ENCODE data around the gene CLDN4.
"Not testable (repeated sequence)": the region's sequence is repeated elsewhere in the genome, so short reads cannot be mapped to it uniquely, and the experiment has no call there.

Gene CLDN4

GRCh38 chr7:73834626-73835191 is 3.9 kb downstream of the CLDN4 start:
- H3K23ac ChIP-seq (ENCODE audit: low read length), result no peak overlapping the region
- H4K12ac ChIP-seq (ENCODE audit: low read depth, low read length), result no peak overlapping the region

GRCh38 chr7:73837167-73837566 is 6.4 kb downstream of the CLDN4 start:
- H3K4me1 ChIP-seq (ENCODE audit: control insufficient read depth in 1 of 2, insufficient read depth in 2 of 2, low read length in 2 of 2), result peaks cover 29 to 31% of the 10 kb centered on the region in 2 experiments
- not testable (repeated sequence) for H3K23ac ChIP-seq (ENCODE audit: low read length); H3K4me3 ChIP-seq (ENCODE audit: low read depth, low read length); H3K18ac ChIP-seq (ENCODE audit: low read length); H3K14ac ChIP-seq (ENCODE audit: low read length); H3K9ac ChIP-seq (ENCODE audit: low read length); H2AK5ac ChIP-seq (ENCODE audit: low read length); H4K8ac ChIP-seq (ENCODE audit: low read depth, low read length); H4K91ac ChIP-seq (ENCODE audit: low read depth, low read length); H2BK120ac ChIP-seq (ENCODE audit: insufficient read depth, low read length, poor library complexity); H3K9me3 ChIP-seq (ENCODE audit: insufficient read depth, low read depth, low read length); H3K79me2 ChIP-seq (ENCODE audit: control insufficient read depth, insufficient read depth, low read length, poor library complexity); DNase-seq; H2BK5ac ChIP-seq (ENCODE audit: low read depth, low read length, poor library complexity); H3K36me3 ChIP-seq (ENCODE audit: control insufficient read depth in 1 of 2, insufficient read depth in 2 of 2, low read length in 2 of 2); H3K27ac ChIP-seq (ENCODE audit: low read depth, low read length); H4K12ac ChIP-seq (ENCODE audit: low read depth, low read length); H3K4ac ChIP-seq (ENCODE audit: low read depth, low read length); H2BK12ac ChIP-seq (ENCODE audit: low read length); H3K27me3 ChIP-seq (ENCODE audit: insufficient read depth, low read length); H3K4me2 ChIP-seq (ENCODE audit: low read length); H2AFZ ChIP-seq (ENCODE audit: insufficient read depth, low read length, poor library complexity)
- peaks cover 15% of the 10 kb centered on the region for H3K79me1 ChIP-seq (ENCODE audit: low read length)

More at GRCh38 chr7:73834626-73835191, 3.9 kb downstream of the CLDN4 start:
- Histone ChIP-seq H3K4me2 (ENCODE audit: low read length) (no peak overlapping the region), H3K79me2 (ENCODE audit: control insufficient read depth, insufficient read depth, low read length, poor library complexity) (peaks cover 23% of the 10 kb centered on the region), H2BK120ac (ENCODE audit: insufficient read depth, low read length, poor library complexity) (no peak overlapping the region), H3K79me1 (ENCODE audit: low read length) (peaks cover 30% of the 10 kb centered on the region), H4K8ac (ENCODE audit: low read depth, low read length) (no peak overlapping the region), H3K27me3 (ENCODE audit: insufficient read depth, low read length) (no peaks in the 10 kb centered on the region), H3K9me3 (ENCODE audit: insufficient read depth, low read depth, low read length) (peaks cover 5% of the 10 kb centered on the region), H4K91ac (ENCODE audit: low read depth, low read length) (no peak overlapping the region), H3K4me1 (ENCODE audit: control insufficient read depth in 1 of 2, insufficient read depth in 2 of 2, low read length in 2 of 2) (peaks cover 31 to 46% of the 10 kb centered on the region in 2 experiments), H3K9ac (ENCODE audit: low read length) (no peak overlapping the region), H3K14ac (ENCODE audit: low read length) (no peak overlapping the region), H3K27ac (ENCODE audit: low read depth, low read length) (no peak overlapping the region), H2AFZ (ENCODE audit: insufficient read depth, low read length, poor library complexity) (no peak overlapping the region), H3K4ac (ENCODE audit: low read depth, low read length) (no peak overlapping the region), H3K4me3 (ENCODE audit: low read depth, low read length) (no peak overlapping the region), H2AK5ac (ENCODE audit: low read length) (peak overlapping the region; percentile 57), H2BK12ac (ENCODE audit: low read length) (peak overlapping the region; percentile 32), H3K36me3 (ENCODE audit: control insufficient read depth in 1 of 2, insufficient read depth in 2 of 2, low read length in 2 of 2) (peaks cover 0 to 3% of the 10 kb centered on the region in 2 experiments), H3K18ac (ENCODE audit: low read length) (no peak overlapping the region), H2BK5ac (ENCODE audit: low read depth, low read length, poor library complexity) (no peak overlapping the region)
- no CpG with 5 or more reads among the region's 11 CpGs for WGBS (ENCODE audit: extremely low coverage, insufficient coverage, insufficient read length)
- no peak for DNase-seq

- Histone ChIP-seq H3K79me2 (ENCODE audit: control insufficient read depth, insufficient read depth, low read length, poor library complexity) (peaks cover 3% of the 10 kb centered on the region), H3K36me3 (ENCODE audit: control insufficient read depth in 1 of 2, insufficient read depth in 2 of 2, low read length in 2 of 2) (peaks cover 0 to 3% of the 10 kb centered on the region in 2 experiments), H3K4ac (ENCODE audit: low read depth, low read length) (no peak overlapping the region)
These were observed 7.8 kb downstream of the CLDN4 start for GRCh38 chr7:73838642-73839041.

DNA sequence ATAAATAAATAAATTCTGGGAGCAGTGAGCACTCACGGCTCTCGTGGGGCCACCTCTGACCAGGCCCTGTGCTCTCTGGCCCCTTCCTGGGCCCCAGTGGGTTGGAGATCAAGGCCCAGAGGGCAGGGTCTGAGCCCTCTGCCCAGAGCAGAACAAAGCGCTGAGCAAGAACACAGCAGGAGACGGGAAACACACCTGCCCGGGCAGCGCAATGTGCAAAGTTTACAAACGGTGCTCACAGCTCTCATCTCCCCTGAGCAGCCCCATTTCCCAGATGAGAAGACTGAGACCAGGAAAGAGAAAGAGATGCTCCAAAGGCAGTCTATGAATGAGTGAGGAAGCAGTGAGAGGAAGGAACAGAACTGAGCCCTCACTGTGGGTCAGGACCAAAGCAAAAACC is 8.5 kb downstream of the CLDN4 start:
- H2BK5ac ChIP-seq (ENCODE audit: low read depth, low read length, poor library complexity), result no peak overlapping the region
- no peak overlapping the region for H2BK120ac ChIP-seq (ENCODE audit: insufficient read depth, low read length, poor library complexity)
- H3K79me1 ChIP-seq (ENCODE audit: low read length), result peaks cover 10% of the 10 kb centered on the region
- no peak overlapping the region for H4K12ac ChIP-seq (ENCODE audit: low read depth, low read length)
- peak overlapping the region; percentile 61 for H3K18ac ChIP-seq (ENCODE audit: low read length)
- H3K4me3 ChIP-seq (ENCODE audit: low read depth, low read length), result no peak overlapping the region
- H2AK5ac ChIP-seq (ENCODE audit: low read length), result peak overlapping the region; percentile 65
- no peak overlapping the region for H3K4me2 ChIP-seq (ENCODE audit: low read length)
- H4K91ac ChIP-seq (ENCODE audit: low read depth, low read length), result no peak overlapping the region
- H3K9me3 ChIP-seq (ENCODE audit: insufficient read depth, low read depth, low read length), result peaks cover 5% of the 10 kb centered on the region
- H2AFZ ChIP-seq (ENCODE audit: insufficient read depth, low read length, poor library complexity), result peak overlapping the region; percentile 21
- H3K14ac ChIP-seq (ENCODE audit: low read length), result peak overlapping the region; percentile 47
- no peak overlapping the region for H3K9ac ChIP-seq (ENCODE audit: low read length)
- no peak overlapping the region for H3K23ac ChIP-seq (ENCODE audit: low read length)
- H3K36me3 ChIP-seq (ENCODE audit: control insufficient read depth in 1 of 2, insufficient read depth in 2 of 2, low read length in 2 of 2), result peaks cover 0 to 3% of the 10 kb centered on the region in 2 experiments
- no peaks in the 10 kb centered on the region for H3K27me3 ChIP-seq (ENCODE audit: insufficient read depth, low read length)
- H3K4me1 ChIP-seq (ENCODE audit: control insufficient read depth in 1 of 2, insufficient read depth in 2 of 2, low read length in 2 of 2), result peaks cover 28 to 30% of the 10 kb centered on the region in 2 experiments
- H3K27ac ChIP-seq (ENCODE audit: low read depth, low read length), result no peak overlapping the region
- no peak for DNase-seq
- WGBS (ENCODE audit: extremely low coverage, insufficient coverage, insufficient read length), result no CpG with 5 or more reads among the region's 7 CpGs
- no peak overlapping the region for H4K8ac ChIP-seq (ENCODE audit: low read depth, low read length)
- peaks cover 3% of the 10 kb centered on the region for H3K79me2 ChIP-seq (ENCODE audit: control insufficient read depth, insufficient read depth, low read length, poor library complexity)
- H2BK12ac ChIP-seq (ENCODE audit: low read length), result peak overlapping the region; percentile 61
- no peak overlapping the region for H3K4ac ChIP-seq (ENCODE audit: low read depth, low read length)

More at GRCh38 chr7:73838642-73839041, 7.8 kb downstream of the CLDN4 start:
- H2BK5ac ChIP-seq (ENCODE audit: low read depth, low read length, poor library complexity), result no peak overlapping the region
- no peak overlapping the region for H3K9ac ChIP-seq (ENCODE audit: low read length)
- H4K91ac ChIP-seq (ENCODE audit: low read depth, low read length), result peak overlapping the region; percentile 11
- no peak overlapping the region for H2AK5ac ChIP-seq (ENCODE audit: low read length)
- H4K12ac ChIP-seq (ENCODE audit: low read depth, low read length), result no peak overlapping the region
- no peak overlapping the region for H2AFZ ChIP-seq (ENCODE audit: insufficient read depth, low read length, poor library complexity)
- H3K79me1 ChIP-seq (ENCODE audit: low read length), result peaks cover 11% of the 10 kb centered on the region
- no peak overlapping the region for H3K4me2 ChIP-seq (ENCODE audit: low read length)
- H2BK12ac ChIP-seq (ENCODE audit: low read length), result peak overlapping the region; percentile 8
- H3K23ac ChIP-seq (ENCODE audit: low read length), result no peak overlapping the region
- H3K14ac ChIP-seq (ENCODE audit: low read length), result peak overlapping the region; percentile 12
- H3K27me3 ChIP-seq (ENCODE audit: insufficient read depth, low read length), result no peaks in the 10 kb centered on the region
- peak overlapping the region; percentile 3 for H2BK120ac ChIP-seq (ENCODE audit: insufficient read depth, low read length, poor library complexity)
- peaks cover 5% of the 10 kb centered on the region for H3K9me3 ChIP-seq (ENCODE audit: insufficient read depth, low read depth, low read length)
- H3K4me3 ChIP-seq (ENCODE audit: low read depth, low read length), result no peak overlapping the region
- H4K8ac ChIP-seq (ENCODE audit: low read depth, low read length), result peak overlapping the region; percentile 2
- peaks cover 23 to 25% of the 10 kb centered on the region in 2 experiments for H3K4me1 ChIP-seq (ENCODE audit: control insufficient read depth in 1 of 2, insufficient read depth in 2 of 2, low read length in 2 of 2)
- no peak overlapping the region for H3K18ac ChIP-seq (ENCODE audit: low read length)
- no peak overlapping the region for H3K27ac ChIP-seq (ENCODE audit: low read depth, low read length)
- no CpG with 5 or more reads among the region's 6 CpGs for WGBS (ENCODE audit: extremely low coverage, insufficient coverage, insufficient read length)
- DNase-seq, result no peak
